ENCODE results near the gene XG.

DNA sequence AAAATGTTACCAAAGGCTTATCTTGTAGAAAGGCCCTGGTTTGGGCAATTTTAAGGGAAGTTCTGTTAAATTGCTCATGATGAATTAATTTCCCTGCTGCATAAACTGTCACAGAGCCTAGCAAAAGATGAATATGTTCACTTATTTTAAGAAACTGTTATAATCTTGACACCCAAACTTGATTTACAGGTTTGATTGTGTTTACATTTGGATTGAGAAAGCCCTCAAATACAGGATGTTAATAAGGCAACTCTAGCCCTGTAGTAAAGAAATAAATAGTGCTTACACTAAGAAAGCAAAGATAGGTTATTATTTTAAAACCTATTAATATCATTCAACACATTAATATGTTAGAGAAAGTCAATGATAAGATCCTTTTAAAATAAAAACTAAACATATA is 95.2 kb downstream of the XG start:
- TF ChIP-seq EZH2 (optimal IDR thresholded peaks at IDR 0.05; ENCODE audit: low read depth, low read length) = no peak
- TF ChIP-seq, protein P1, sequence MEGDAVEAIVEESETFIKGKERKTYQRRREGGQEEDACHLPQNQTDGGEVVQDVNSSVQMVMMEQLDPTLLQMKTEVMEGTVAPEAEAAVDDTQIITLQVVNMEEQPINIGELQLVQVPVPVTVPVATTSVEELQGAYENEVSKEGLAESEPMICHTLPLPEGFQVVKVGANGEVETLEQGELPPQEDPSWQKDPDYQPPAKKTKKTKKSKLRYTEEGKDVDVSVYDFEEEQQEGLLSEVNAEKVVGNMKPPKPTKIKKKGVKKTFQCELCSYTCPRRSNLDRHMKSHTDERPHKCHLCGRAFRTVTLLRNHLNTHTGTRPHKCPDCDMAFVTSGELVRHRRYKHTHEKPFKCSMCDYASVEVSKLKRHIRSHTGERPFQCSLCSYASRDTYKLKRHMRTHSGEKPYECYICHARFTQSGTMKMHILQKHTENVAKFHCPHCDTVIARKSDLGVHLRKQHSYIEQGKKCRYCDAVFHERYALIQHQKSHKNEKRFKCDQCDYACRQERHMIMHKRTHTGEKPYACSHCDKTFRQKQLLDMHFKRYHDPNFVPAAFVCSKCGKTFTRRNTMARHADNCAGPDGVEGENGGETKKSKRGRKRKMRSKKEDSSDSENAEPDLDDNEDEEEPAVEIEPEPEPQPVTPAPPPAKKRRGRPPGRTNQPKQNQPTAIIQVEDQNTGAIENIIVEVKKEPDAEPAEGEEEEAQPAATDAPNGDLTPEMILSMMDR (IDR thresholded peaks at IDR 0.05; ENCODE audit: low read length) = no peak
